Measurements from ENCODE around the gene GLI3.

Gene GLI3

GRCh38 chr7:42081671-42082070 lies 155.3 kb downstream of the GLI3 start:
- no peak for DNase-seq (ENCODE audit: low spot score)

- no peak for DNase-seq (ENCODE audit: low spot score)
These were observed 156.0 kb downstream of the GLI3 start for GRCh38 chr7:42080841-42081586.

- no peak for DNase-seq (ENCODE audit: low spot score)
These were observed 159.5 kb downstream of the GLI3 start for GRCh38 chr7:42077271-42078135.

GRCh38 chr7:42076870-42077269 lies 160.1 kb downstream of the GLI3 start:
- DNase-seq (ENCODE audit: low spot score), result no peak

GRCh38 chr7:42075418-42075817 lies 161.6 kb downstream of the GLI3 start:
- DNase-seq (ENCODE audit: low spot score), result no peak

GRCh38 chr7:42074076-42074475 lies 162.9 kb downstream of the GLI3 start:
- DNase-seq (ENCODE audit: low spot score), result no peak

- no peak for DNase-seq (ENCODE audit: low spot score)
These were observed 165.4 kb downstream of the GLI3 start for GRCh38 chr7:42071372-42072261.

GRCh38 chr7:42070068-42070467 lies 166.9 kb downstream of the GLI3 start:
- no peak for DNase-seq (ENCODE audit: low spot score)

- DNase-seq (ENCODE audit: low spot score), result no peak
These were observed 167.4 kb downstream of the GLI3 start for GRCh38 chr7:42069590-42069989.

- DNase-seq (ENCODE audit: low spot score), result peak; percentile 25
These were observed 168.3 kb downstream of the GLI3 start for GRCh38 chr7:42068554-42069280.

- DNase-seq (ENCODE audit: low spot score), result peak; percentile 28
These were observed 171.1 kb downstream of the GLI3 start for GRCh38 chr7:42065942-42066341.

GRCh38 chr7:42065015-42065414 lies 172.0 kb downstream of the GLI3 start:
- DNase-seq (ENCODE audit: low spot score), result no peak

- DNase-seq (ENCODE audit: low spot score), result no peak
These were observed 172.5 kb downstream of the GLI3 start for GRCh38 chr7:42064534-42064933.

GRCh38 chr7:42059275-42059674 lies 177.7 kb downstream of the GLI3 start:
- DNase-seq (ENCODE audit: low spot score), result no peak

GRCh38 chr7:42057331-42057730 lies 179.7 kb downstream of the GLI3 start:
- no peak for DNase-seq (ENCODE audit: low spot score)

GRCh38 chr7:42055171-42055570 lies 181.8 kb downstream of the GLI3 start:
- no peak for DNase-seq (ENCODE audit: low spot score)

- no peak for DNase-seq (ENCODE audit: low spot score)
These were observed 183.2 kb downstream of the GLI3 start for GRCh38 chr7:42053834-42054233.

GRCh38 chr7:42049761-42050160 lies 187.2 kb downstream of the GLI3 start:
- no peak for DNase-seq (ENCODE audit: low spot score)

GRCh38 chr7:42046483-42046882 lies 190.5 kb downstream of the GLI3 start:
- DNase-seq (ENCODE audit: low spot score), result no peak

- DNase-seq (ENCODE audit: low spot score), result no peak
These were observed 191.0 kb downstream of the GLI3 start for GRCh38 chr7:42045961-42046360.

- DNase-seq (ENCODE audit: low spot score), result no peak
These were observed 197.1 kb downstream of the GLI3 start for GRCh38 chr7:42039921-42040320.

- DNase-seq (ENCODE audit: low spot score), result no peak
These were observed 201.8 kb downstream of the GLI3 start for GRCh38 chr7:42035210-42035609.

All from iPS-NIHi11 (cell line).